ENCODE data around the gene ARHGAP25. TPM values are rescaled to one million over a fixed set of nuclear protein-coding genes. Genes with fewer than 3 reads are reported as not detected.

The ARHGAP25 gene
- total RNA-seq, 1 experiment from 2014 or later = 0.27 TPM

GRCh38 chr2:68809324-68810240 is 75.0 kb downstream of the ARHGAP25 start (continued):
- no peak for TF ChIP-seq ZBTB33 (IDR thresholded peaks at IDR 0.05; ENCODE audit: extremely low read depth, insufficient replicate concordance, low read length)

DNA sequence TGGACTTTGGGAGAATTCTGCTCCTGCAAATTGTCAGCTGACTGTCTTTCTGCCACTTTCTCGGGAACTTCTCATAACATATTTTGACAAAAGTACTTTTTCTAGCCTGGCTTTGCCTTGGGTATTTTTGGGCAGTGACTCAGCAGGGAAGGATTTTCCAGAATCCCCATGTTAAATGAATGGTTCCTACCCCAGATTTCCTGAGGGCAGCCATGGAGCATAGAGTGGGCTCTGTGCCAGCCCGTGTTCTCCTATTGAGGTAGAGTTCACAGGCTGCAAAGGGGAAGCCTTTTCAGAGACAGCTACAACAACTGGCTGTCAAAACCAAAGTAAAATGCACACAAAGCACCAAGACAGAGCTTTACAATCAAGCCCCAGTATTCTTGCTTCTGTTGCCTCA is 76.8 kb downstream of the ARHGAP25 start:
- ChIA-PET RAD21 (ENCODE audit: low non-redundant PET in 1 of 2, low total read pairs in 2 of 2, uncharacterized antibody in 2 of 2, unreplicated experiment in 2 of 2) (no interaction called here), CTCF (no interaction called here), POLR2A (no interaction called here)
- no peak overlapping the region for H3K9ac ChIP-seq (ENCODE audit: low read length)
- DNase-seq (ENCODE audit: low read depth, low spot score) (no peak), ATAC-seq (no peak)
- H3K36me3 ChIP-seq (ENCODE audit: control insufficient read depth in 1 of 2, insufficient read depth in 2 of 2, low read length in 2 of 2) = no peaks in the 10 kb centered on the region
- no peaks in the 10 kb centered on the region for H3K9me2 ChIP-seq (ENCODE audit: insufficient read depth)
- no peaks in the 10 kb centered on the region for H3K27me3 ChIP-seq (ENCODE audit: insufficient read depth, low read length)
- no peaks in the 10 kb centered on the region for H3K4me1 ChIP-seq (ENCODE audit: control insufficient read depth in 1 of 2, insufficient read depth in 2 of 2, low read length in 2 of 2)
- H3K4me3 ChIP-seq (replicated peaks in 1 of 2; ENCODE audit: low read depth in 1 of 2, low read length in 2 of 2) = no peak overlapping the region
- no peak overlapping the region for H3K27ac ChIP-seq (ENCODE audit: low read depth, low read length)
- H3K9me3 ChIP-seq (ENCODE audit: control insufficient read depth in 1 of 2, insufficient read depth in 1 of 2, low read depth in 1 of 2, low read length in 2 of 2) = no peaks in the 10 kb centered on the region
- no peak overlapping the region for H2AFZ ChIP-seq (ENCODE audit: low read depth, low read length, poor library complexity, severe bottlenecking)
- TF ChIP-seq JUND (IDR thresholded peaks at IDR 0.05) (no peak), ELF1 (IDR thresholded peaks at IDR 0.05; ENCODE audit: borderline replicate concordance, low read depth) (no peak), EZH2 (IDR thresholded peaks at IDR 0.05) (no peak), EZH2phosphoT487 (IDR thresholded peaks at IDR 0.05; ENCODE audit: borderline replicate concordance) (no peak), FOSL1 (IDR thresholded peaks at IDR 0.05; ENCODE audit: low read depth) (no peak), POLR2AphosphoS5 (IDR thresholded peaks at IDR 0.05; ENCODE audit: low read depth, low read length) (no peak), ZFX (IDR thresholded peaks at IDR 0.05) (no peak), SIN3A (IDR thresholded peaks at IDR 0.05; ENCODE audit: low read depth) (no peak), ZBTB33 (IDR thresholded peaks at IDR 0.05; ENCODE audit: extremely low read depth, insufficient replicate concordance, low read length) (no peak), SRF (IDR thresholded peaks at IDR 0.05; ENCODE audit: low read depth) (no peak), CEBPB (IDR thresholded peaks at IDR 0.05; ENCODE audit: low read depth) (no peak), CBX3 (IDR thresholded peaks at IDR 0.05; ENCODE audit: low read depth) (no peak)
- TF ChIP-seq, protein P1, sequence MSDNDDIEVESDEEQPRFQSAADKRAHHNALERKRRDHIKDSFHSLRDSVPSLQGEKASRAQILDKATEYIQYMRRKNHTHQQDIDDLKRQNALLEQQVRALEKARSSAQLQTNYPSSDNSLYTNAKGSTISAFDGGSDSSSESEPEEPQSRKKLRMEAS (IDR thresholded peaks at IDR 0.05) = no peak
- intact Hi-C loops (cut with micrococcal nuclease) = no loop called here
- H3K4me2 ChIP-seq (ENCODE audit: low read length) = no peak overlapping the region
- no peaks in the 10 kb centered on the region for H4K20me1 ChIP-seq (ENCODE audit: insufficient read depth)
- no TSS peak for BruUV-seq (replicated peaks)
- H3K79me2 ChIP-seq (ENCODE audit: insufficient read depth, low read length) = no peaks in the 10 kb centered on the region
